HG03575 (cell line): Measurements from ENCODE around the gene COX7A1.
A peak's percentile ranks its signal among the peaks of the same experiment; 100 is the strongest.
"Not testable (repeated sequence)": the region's sequence is repeated elsewhere in the genome, so short reads cannot be mapped to it uniquely, and the experiment has no call there.

Experiments used
- ATAC-seq: cut with Tn5 transposase; IDR thresholded peaks from one replicate; pipeline ENCODE4 v1.9.1; 2021; ENCODE audit not compliant: unreplicated experiment, insufficient number of reproducible peaks, low FRiP score; ENCODE audit errors: extremely low read depth

Gene COX7A1

GRCh38 chr19:36144624-36145023 lies 7.6 kb downstream of the COX7A1 start:
- ATAC-seq = no peak

- no peak for ATAC-seq
Observed at GRCh38 chr19:36142496-36142895, 9.8 kb downstream of the COX7A1 start.

- ATAC-seq = no peak
Observed at GRCh38 chr19:36142046-36142445, 10.2 kb downstream of the COX7A1 start.

GRCh38 chr19:36141039-36141927 lies 11.0 kb downstream of the COX7A1 start:
- ATAC-seq = no peak

GRCh38 chr19:36140304-36141038 lies 11.8 kb downstream of the COX7A1 start:
- ATAC-seq = no peak

- peak; percentile 76 for ATAC-seq
Observed at GRCh38 chr19:36139473-36140303, 12.6 kb downstream of the COX7A1 start, which contains the start of gene CAPNS1. TSS of gene CAPNS1 (plus strand) at chr19:36140066. CDS start at chr19:36141012, 946 bp downstream.

GRCh38 chr19:36139120-36139472 lies 13.2 kb downstream of the COX7A1 start:
- no peak for ATAC-seq

GRCh38 chr19:36136964-36137686 lies 15.1 kb downstream of the COX7A1 start:
- ATAC-seq = no peak

- not testable (repeated sequence) for ATAC-seq
Observed at GRCh38 chr19:36134867-36135266, 17.4 kb downstream of the COX7A1 start.

- ATAC-seq = not testable (repeated sequence)
Observed at GRCh38 chr19:36131221-36131620, 21.0 kb downstream of the COX7A1 start.

- ATAC-seq = no peak
Observed at GRCh38 chr19:36128392-36128736, 23.9 kb downstream of the COX7A1 start.

- no peak for ATAC-seq
Observed at GRCh38 chr19:36125557-36125956, 26.7 kb downstream of the COX7A1 start.

GRCh38 chr19:36121486-36122124 lies 30.6 kb downstream of the COX7A1 start:
- ATAC-seq = no peak

- no peak for ATAC-seq
Observed at GRCh38 chr19:36120984-36121358, 31.3 kb downstream of the COX7A1 start.

- ATAC-seq = no peak
Observed at GRCh38 chr19:36120092-36120983, 31.9 kb downstream of the COX7A1 start.

- ATAC-seq = no peak
Observed at GRCh38 chr19:36116344-36116637, 36.0 kb downstream of the COX7A1 start.

GRCh38 chr19:36115453-36116343 lies 36.5 kb downstream of the COX7A1 start, which contains the start of gene TBCB:
TSS of gene TBCB (plus strand) at chr19:36115468. CDS start at chr19:36115561, 93 bp downstream.
- no peak for ATAC-seq
